GM12878 (cell line): ENCODE results near the gene DNAH11. TPM values are rescaled to one million over a fixed set of nuclear protein-coding genes. Genes with fewer than 3 reads are reported as not detected.

Source experiments
- ATAC-seq: fragments of 200-7000 bp; cut with Tn5 transposase; 3 replicates; pipeline ENCODE4 v1.9.1; 2020; ENCODE audit warnings: mild to moderate bottlenecking, moderate library complexity
- BruUV-seq: library from RNA; stranded (reverse); fragments of 400-500 nt; replicated peaks from 2 replicates; lab custom pipeline; 2021; lab: Mats Ljungman, UMichigan
- CTCF ChIA-PET: fragments of 300-600 bp; sonication (Branson Sonifier 250); formaldehyde crosslinking; extraction: SDS; loops from one replicate; lab custom pipeline; 2021; ENCODE audit warnings: inconsistent platforms; lab: Yijun Ruan, JAX
- POLR2A ChIA-PET: fragments of 350-600 bp; formaldehyde crosslinking; extraction: SDS; loops from one replicate; lab custom pipeline; 2021; ENCODE audit warnings: inconsistent platforms; lab: Charles Lee
- RAD21 ChIA-PET: fragments of 300-600 bp; sonication (Branson Sonifier 250); formaldehyde crosslinking; loops from one replicate; lab custom pipeline; 2023; ENCODE audit warnings: antibody characterized with exemption; ENCODE audit not compliant: unreplicated experiment; lab: Charles Lee
- SMC1A ChIA-PET: fragments of 300-600 bp; sonication (Branson Sonifier 250); formaldehyde crosslinking; loops from one replicate; lab custom pipeline; 2023; ENCODE audit not compliant: unreplicated experiment, uncharacterized antibody; lab: Charles Lee
- DNase-seq: peaks from one replicate; pipeline ENCODE4 v3.0.0-alpha.2; 2011; ENCODE audit warnings: low read depth, low spot score
- FAIRE-seq: peaks from 3 replicates; lab custom pipeline; 2011; peaks lifted over from hg19 to GRCh38; lab: Jason Lieb, UNC
- H2AFZ ChIP-seq: 2 replicates; pipeline ENCODE4 v1.6.0; 2011; ENCODE audit warnings: low read depth, low read length, control low read depth; ENCODE audit not compliant: control insufficient read depth
- H3K27ac ChIP-seq: 2 replicates; pipeline ENCODE4 v1.5.1; 2011; ENCODE audit warnings: control low read depth; ENCODE audit not compliant: control insufficient read depth, insufficient read depth
- H3K27me3 ChIP-seq, 2 experiments: replicated peaks in 1 of 2; 2 replicates each; pipeline versions ENCODE4 v1.6.0 to v1.6.1; 2011; ENCODE audit warnings: low read length in 1 of 2; ENCODE audit not compliant: control insufficient read depth in 2 of 2, insufficient read depth in 2 of 2
- H3K36me3 ChIP-seq, 2 experiments: 2 replicates each; pipeline ENCODE4 v1.5.1; 2011; ENCODE audit warnings: low read length in 1 of 2; ENCODE audit not compliant: control insufficient read depth in 2 of 2, insufficient read depth in 2 of 2
- H3K4me1 ChIP-seq: 2 replicates; pipeline ENCODE4 v1.6.1; 2011; ENCODE audit warnings: mild to moderate bottlenecking, low read length, moderate library complexity, mixed read lengths; ENCODE audit not compliant: control insufficient read depth, insufficient read depth
- H3K4me2 ChIP-seq: 2 replicates; pipeline ENCODE4 v1.6.0; 2011; ENCODE audit warnings: control low read depth; ENCODE audit not compliant: control insufficient read depth, insufficient read depth
- H3K4me3 ChIP-seq: fragments of 200-600 bp; sonication (generic); 2 replicates; pipeline ENCODE4 v1.5.1; 2016
- H3K79me2 ChIP-seq: 2 replicates; pipeline ENCODE4 v1.6.0; 2011; ENCODE audit warnings: low read length; ENCODE audit not compliant: control insufficient read depth, insufficient read depth
- H3K9ac ChIP-seq: 2 replicates; pipeline ENCODE4 v1.8.0; 2011; ENCODE audit warnings: low read length, control low read depth, mixed read lengths; ENCODE audit not compliant: control insufficient read depth, insufficient read depth
- H3K9me3 ChIP-seq: replicated peaks from 3 replicates; pipeline ENCODE4 v1.5.1; 2011; ENCODE audit warnings: mild to moderate bottlenecking, low read length; ENCODE audit not compliant: control insufficient read depth, insufficient read depth
- H4K20me1 ChIP-seq: 2 replicates; pipeline ENCODE4 v1.6.0; 2011; ENCODE audit not compliant: control insufficient read depth, insufficient read depth
- IKZF2 ChIP-seq, 2 experiments: fragments of 450-650 bp; IDR thresholded peaks; 2 replicates each; pipeline ENCODE4 v1.6.1; 2017; ENCODE audit warnings: mild to moderate bottlenecking in 2 of 2, moderate library complexity in 2 of 2
- MTA3 ChIP-seq: IDR thresholded peaks from 2 replicates; pipeline ENCODE4 v1.6.1; 2012; ENCODE audit warnings: low read length, inconsistent platforms, borderline replicate concordance
- RB1 ChIP-seq: fragments of 450-650 bp; formaldehyde crosslinking; IDR thresholded peaks from 2 replicates; pipeline ENCODE4 v1.6.1; 2017; ENCODE audit warnings: mild to moderate bottlenecking, borderline replicate concordance
- TARDBP ChIP-seq: IDR thresholded peaks from 2 replicates; pipeline ENCODE4 v1.6.1; 2016; ENCODE audit warnings: borderline replicate concordance
- ZSCAN29 ChIP-seq: fragments of 450-650 bp; IDR thresholded peaks from 2 replicates; pipeline ENCODE4 v1.6.1; 2017; ENCODE audit warnings: mild to moderate bottlenecking, moderate library complexity
- WGBS: methylation state at CpG from one replicate; pipeline ENCODE4 v1.1.6; 2016; ENCODE audit warnings: low lambda C conversion rate; ENCODE audit not compliant: insufficient replicate concordance, insufficient coverage; ENCODE audit errors: missing lambda C conversion rate; 5-methylcytosine and 5-hydroxymethylcytosine counted together
- in situ Hi-C: fragments of 300-500 bp; cut with MboI; formaldehyde crosslinking; loops from 9 replicates; pipeline ENCODE4 v1.14.3; 2018; ENCODE audit warnings: mixed read lengths
- intact Hi-C: fragments of 100-400 bp; cut with micrococcal nuclease; formaldehyde crosslinking; loops from one replicate; pipeline ENCODE4 v1.14.2; 2022; ENCODE audit not compliant: unreplicated experiment
- polyA plus RNA-seq, 11 experiments: library from polyadenylated mRNA; depleted of rRNA in 4 of 11; unstranded in 6 of 11; stranded (reverse) in 5 of 11; fragments of >200 nt; fragmentation: Nextera tagmentation in 4 of 11; fragmentation: Illumina TruSeq in 1 of 11; extraction: Ambion mirVana in 4 of 11; extraction: Trizol in 1 of 11; gene quantifications; 1 replicate in 1 of 11; 2 replicates in 10 of 11; pipeline versions ENCODE4 v1.2.1 to v1.2.3, GENCODE V29; 2011 to 2016; ENCODE audit warnings: inconsistent platforms in 2 of 11, missing spikeins in 2 of 11, low read depth in 1 of 11
- total RNA-seq, 4 experiments: library from RNA; depleted of rRNA in 3 of 4; stranded (reverse); fragments of >200 nt in 3 of 4; fragmentation: Illumina TruSeq in 1 of 4; extraction: Trizol in 1 of 4; gene quantifications; 2 replicates each; pipeline versions ENCODE4 v1.2.1 to v1.2.3, GENCODE V29; 2013 to 2021
- TF ChIP-seq, protein P1 (sequence below): IDR thresholded peaks from 2 replicates; pipeline ENCODE4 v1.6.1; 2012; ENCODE audit warnings: low read depth, low read length, improper control_type of control experiment
- TF ChIP-seq, protein P2 (sequence below): IDR thresholded peaks from 2 replicates; pipeline ENCODE4 v1.6.1; 2012; ENCODE audit warnings: low read length, inconsistent platforms
- TF ChIP-seq, protein P3 (sequence below): fragments of 150-350 bp; IDR thresholded peaks from 2 replicates; pipeline ENCODE4 v1.6.1; 2016; ENCODE audit warnings: low read depth, low read length

DNAH11 gene
- total and polyA plus RNA-seq, 10 of the 15 experiments (the other 5 are each of a cell fraction or from before 2014, with no cell fraction given), result 0.03 to 0.56 (median 0.10) TPM

DNA sequence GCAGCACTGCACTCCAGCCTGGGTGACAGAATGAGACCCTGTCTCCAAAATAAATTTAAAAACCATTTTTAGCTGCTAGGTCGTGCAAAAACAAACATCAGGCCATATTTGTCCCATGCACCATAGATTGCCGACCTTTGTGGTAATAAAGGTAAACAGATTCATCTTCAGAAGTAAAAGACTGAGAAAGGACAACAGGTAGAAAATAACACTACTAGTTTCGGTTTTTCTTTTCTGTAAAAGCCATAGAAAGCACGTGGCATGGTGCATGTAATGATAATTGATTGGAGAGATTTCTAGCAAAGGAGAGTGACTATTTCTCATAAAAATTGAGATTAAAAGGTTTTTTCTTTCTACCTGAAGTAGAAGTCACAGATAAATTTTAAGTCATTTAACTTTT is 93.9 kb downstream of the DNAH11 start (continued):
- no peak for TF ChIP-seq MTA3

DNA sequence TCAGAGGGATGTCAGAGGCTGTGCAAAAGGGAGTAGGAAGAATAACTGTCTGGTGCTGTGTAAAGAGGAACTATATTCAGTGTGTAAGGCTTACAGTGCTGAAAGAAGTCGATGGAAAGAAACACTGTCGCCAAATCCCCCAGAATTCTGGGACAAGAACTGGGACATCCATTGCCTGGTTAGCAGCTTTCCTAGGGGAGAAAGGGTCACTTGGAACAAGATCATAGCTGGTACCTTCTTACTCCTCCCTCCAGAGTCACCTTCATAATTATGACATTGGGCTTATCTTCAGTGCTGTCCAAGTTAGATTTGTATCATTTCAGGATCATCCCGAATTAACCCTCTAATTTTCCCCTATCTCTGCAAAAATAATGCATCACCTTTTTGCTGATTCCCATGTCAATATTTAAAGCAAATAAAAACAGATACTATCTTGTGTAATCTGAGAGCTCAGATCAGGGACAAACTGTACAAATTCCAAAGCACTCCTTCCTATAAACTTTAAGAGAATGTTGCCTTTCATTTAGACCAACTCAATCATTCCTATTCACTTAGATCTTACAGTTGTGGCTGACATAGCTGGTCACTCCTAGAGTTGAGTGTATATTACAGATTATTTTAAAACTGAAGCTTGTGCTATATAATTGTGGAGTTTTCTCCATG is 96.5 kb downstream of the DNAH11 start:
- CTCF ChIA-PET, result interaction anchor here (0.6 to 1.0 kb wide), 5 partner anchors 9 to 434 kb away, joined by 3 read pairs; no protein-coding TSS in a partner anchor
- no peak for FAIRE-seq

More for the DNA sequence above, 96.5 kb downstream of the DNAH11 start:
- ChIA-PET POLR2A (no interaction called here), RAD21 (no interaction called here), SMC1A (interaction anchor here (0.6 to 0.7 kb wide), 2 partner anchors 25 to 721 kb away, joined by 3 read pairs; no protein-coding TSS in a partner anchor)
- Histone ChIP-seq H3K9me3 (no peaks in the 10 kb centered on the region), H3K4me2 (no peak overlapping the region), H3K36me3 (no peaks in the 10 kb centered on the region), H3K27ac (no peak overlapping the region), H4K20me1 (no peaks in the 10 kb centered on the region), H3K4me1 (no peaks in the 10 kb centered on the region), H3K4me3 (no peak overlapping the region), H3K79me2 (no peaks in the 10 kb centered on the region), H2AFZ (no peak overlapping the region), H3K9ac (no peak overlapping the region), H3K27me3 (peaks cover 0 to 2% of the 10 kb centered on the region in 2 experiments; a peak in 1 of 4 replicates)
- BruUV-seq, result no TSS peak
- TF ChIP-seq, protein P1, sequence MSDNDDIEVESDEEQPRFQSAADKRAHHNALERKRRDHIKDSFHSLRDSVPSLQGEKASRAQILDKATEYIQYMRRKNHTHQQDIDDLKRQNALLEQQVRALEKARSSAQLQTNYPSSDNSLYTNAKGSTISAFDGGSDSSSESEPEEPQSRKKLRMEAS, result no peak
- TF ChIP-seq TARDBP, result no peak
- TF ChIP-seq, protein P2, sequence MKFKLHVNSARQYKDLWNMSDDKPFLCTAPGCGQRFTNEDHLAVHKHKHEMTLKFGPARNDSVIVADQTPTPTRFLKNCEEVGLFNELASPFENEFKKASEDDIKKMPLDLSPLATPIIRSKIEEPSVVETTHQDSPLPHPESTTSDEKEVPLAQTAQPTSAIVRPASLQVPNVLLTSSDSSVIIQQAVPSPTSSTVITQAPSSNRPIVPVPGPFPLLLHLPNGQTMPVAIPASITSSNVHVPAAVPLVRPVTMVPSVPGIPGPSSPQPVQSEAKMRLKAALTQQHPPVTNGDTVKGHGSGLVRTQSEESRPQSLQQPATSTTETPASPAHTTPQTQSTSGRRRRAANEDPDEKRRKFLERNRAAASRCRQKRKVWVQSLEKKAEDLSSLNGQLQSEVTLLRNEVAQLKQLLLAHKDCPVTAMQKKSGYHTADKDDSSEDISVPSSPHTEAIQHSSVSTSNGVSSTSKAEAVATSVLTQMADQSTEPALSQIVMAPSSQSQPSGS, result no peak
- no peak for TF ChIP-seq IKZF2 (IDR thresholded peaks at IDR 0.05)
- TF ChIP-seq, protein P3, sequence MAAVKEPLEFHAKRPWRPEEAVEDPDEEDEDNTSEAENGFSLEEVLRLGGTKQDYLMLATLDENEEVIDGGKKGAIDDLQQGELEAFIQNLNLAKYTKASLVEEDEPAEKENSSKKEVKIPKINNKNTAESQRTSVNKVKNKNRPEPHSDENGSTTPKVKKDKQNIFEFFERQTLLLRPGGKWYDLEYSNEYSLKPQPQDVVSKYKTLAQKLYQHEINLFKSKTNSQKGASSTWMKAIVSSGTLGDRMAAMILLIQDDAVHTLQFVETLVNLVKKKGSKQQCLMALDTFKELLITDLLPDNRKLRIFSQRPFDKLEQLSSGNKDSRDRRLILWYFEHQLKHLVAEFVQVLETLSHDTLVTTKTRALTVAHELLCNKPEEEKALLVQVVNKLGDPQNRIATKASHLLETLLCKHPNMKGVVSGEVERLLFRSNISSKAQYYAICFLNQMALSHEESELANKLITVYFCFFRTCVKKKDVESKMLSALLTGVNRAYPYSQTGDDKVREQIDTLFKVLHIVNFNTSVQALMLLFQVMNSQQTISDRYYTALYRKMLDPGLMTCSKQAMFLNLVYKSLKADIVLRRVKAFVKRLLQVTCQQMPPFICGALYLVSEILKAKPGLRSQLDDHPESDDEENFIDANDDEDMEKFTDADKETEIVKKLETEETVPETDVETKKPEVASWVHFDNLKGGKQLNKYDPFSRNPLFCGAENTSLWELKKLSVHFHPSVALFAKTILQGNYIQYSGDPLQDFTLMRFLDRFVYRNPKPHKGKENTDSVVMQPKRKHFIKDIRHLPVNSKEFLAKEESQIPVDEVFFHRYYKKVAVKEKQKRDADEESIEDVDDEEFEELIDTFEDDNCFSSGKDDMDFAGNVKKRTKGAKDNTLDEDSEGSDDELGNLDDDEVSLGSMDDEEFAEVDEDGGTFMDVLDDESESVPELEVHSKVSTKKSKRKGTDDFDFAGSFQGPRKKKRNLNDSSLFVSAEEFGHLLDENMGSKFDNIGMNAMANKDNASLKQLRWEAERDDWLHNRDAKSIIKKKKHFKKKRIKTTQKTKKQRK, result no peak
- TF ChIP-seq RB1, result no peak
- no peak for TF ChIP-seq ZSCAN29
- in situ Hi-C loops (no loop called here), intact Hi-C loops (no loop called here)
- 40% methylated on average over 3 of the region's 3 CpGs for WGBS
- ATAC-seq, result no peak
- DNase-seq, result no peak
